Fibroblast of the aortic adventitia (primary cell): ENCODE measurements around the gene TMEM254. TPM values are rescaled to one million over a fixed set of nuclear protein-coding genes. Genes with fewer than 3 reads are reported as not detected.
"Not testable (repeated sequence)": the region's sequence is repeated elsewhere in the genome, so short reads cannot be mapped to it uniquely, and the experiment has no call there.

ENCODE experiments used
- DNase-seq: peaks from one replicate; pipeline ENCODE4 v3.0.0-alpha.2; 2010; ENCODE audit warnings: low read depth
- H3K4me3 ChIP-seq: 2 replicates; pipeline ENCODE4 v1.5.1; 2011; ENCODE audit warnings: low read depth, mild to moderate bottlenecking, control low read depth, low read length, moderate library complexity
- total RNA-seq: library from RNA; depleted of rRNA; stranded (reverse); fragments of >200 nt; gene quantifications from 2 replicates; pipeline ENCODE4 v1.2.3, GENCODE V29; 2012; ENCODE audit warnings: low replicate concordance
- TF ChIP-seq, protein P1 (sequence below): IDR thresholded peaks from 2 replicates; pipeline ENCODE4 v1.5.1; 2011; ENCODE audit warnings: mild to moderate bottlenecking, low read length, control low read depth, inconsistent platforms; ENCODE audit not compliant: insufficient read depth

TMEM254 gene
- total RNA-seq, 1 donor: 11.2 TPM

DNA sequence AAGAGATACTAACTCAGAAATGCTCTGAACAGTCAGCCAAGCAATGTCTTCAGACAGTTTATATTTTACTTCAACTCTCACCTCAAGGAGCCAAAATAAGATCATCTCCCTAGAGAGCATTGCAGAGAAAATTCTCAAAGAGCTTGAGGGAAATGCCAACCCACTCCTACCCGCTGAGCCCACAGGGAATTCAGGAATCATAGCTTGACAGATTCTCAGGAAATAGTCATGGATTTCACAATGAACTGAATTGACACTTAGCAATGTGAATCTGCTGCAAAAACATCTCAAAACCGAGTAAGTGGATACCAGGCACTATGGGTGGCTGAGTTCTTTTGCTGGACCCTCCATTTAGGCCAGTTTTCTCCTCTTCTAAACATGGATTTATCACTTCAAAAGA lies 44.3 kb downstream of the TMEM254 start:
- no peak overlapping the region for H3K4me3 ChIP-seq
- TF ChIP-seq, protein P1, sequence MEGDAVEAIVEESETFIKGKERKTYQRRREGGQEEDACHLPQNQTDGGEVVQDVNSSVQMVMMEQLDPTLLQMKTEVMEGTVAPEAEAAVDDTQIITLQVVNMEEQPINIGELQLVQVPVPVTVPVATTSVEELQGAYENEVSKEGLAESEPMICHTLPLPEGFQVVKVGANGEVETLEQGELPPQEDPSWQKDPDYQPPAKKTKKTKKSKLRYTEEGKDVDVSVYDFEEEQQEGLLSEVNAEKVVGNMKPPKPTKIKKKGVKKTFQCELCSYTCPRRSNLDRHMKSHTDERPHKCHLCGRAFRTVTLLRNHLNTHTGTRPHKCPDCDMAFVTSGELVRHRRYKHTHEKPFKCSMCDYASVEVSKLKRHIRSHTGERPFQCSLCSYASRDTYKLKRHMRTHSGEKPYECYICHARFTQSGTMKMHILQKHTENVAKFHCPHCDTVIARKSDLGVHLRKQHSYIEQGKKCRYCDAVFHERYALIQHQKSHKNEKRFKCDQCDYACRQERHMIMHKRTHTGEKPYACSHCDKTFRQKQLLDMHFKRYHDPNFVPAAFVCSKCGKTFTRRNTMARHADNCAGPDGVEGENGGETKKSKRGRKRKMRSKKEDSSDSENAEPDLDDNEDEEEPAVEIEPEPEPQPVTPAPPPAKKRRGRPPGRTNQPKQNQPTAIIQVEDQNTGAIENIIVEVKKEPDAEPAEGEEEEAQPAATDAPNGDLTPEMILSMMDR: no peak
- no peak for DNase-seq

DNA sequence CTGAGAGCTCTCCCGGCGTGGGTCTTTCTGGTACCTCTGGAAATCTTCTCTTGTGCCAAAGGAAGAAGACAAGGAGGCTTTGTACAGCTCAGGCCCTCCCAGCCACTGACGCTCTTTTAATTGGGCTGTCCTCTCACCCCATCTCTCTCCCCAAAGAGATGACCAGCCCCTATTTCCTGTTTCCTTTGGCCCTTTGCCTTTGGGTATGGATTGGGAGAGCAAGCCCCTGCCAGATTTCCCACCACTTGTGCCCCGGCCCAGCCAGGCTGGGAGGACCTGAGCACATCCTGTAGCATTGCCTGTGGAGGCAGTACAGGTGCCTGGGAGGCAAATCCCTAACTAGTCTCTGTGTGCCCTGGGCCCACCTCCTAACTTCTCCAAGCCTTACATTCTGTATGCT lies 48.4 kb downstream of the TMEM254 start:
- no peak for DNase-seq
- TF ChIP-seq, protein P1: no peak
- no peak overlapping the region for H3K4me3 ChIP-seq

DNA sequence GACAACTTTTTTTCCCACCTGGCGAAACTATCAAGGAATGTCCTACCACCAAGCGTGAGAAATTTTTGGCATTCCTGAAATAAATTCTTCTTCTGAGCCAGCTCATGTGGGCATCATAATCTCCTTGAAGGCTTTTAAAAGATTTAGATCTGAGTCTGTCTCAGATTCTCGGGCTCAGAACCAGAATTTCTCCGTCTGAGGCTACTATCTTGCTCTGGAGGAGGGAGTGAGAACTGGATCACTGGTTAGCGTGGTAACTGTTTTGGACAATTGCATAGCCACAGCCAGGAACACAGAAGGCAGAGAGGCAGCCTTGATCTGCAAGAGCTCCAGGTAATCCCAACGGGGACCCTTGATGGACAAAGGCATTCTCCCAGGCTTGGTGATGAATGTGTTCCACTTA lies 53.0 kb downstream of the TMEM254 start:
- no peak overlapping the region for H3K4me3 ChIP-seq
- DNase-seq: peak; percentile 36
- TF ChIP-seq, protein P1: no peak

DNA sequence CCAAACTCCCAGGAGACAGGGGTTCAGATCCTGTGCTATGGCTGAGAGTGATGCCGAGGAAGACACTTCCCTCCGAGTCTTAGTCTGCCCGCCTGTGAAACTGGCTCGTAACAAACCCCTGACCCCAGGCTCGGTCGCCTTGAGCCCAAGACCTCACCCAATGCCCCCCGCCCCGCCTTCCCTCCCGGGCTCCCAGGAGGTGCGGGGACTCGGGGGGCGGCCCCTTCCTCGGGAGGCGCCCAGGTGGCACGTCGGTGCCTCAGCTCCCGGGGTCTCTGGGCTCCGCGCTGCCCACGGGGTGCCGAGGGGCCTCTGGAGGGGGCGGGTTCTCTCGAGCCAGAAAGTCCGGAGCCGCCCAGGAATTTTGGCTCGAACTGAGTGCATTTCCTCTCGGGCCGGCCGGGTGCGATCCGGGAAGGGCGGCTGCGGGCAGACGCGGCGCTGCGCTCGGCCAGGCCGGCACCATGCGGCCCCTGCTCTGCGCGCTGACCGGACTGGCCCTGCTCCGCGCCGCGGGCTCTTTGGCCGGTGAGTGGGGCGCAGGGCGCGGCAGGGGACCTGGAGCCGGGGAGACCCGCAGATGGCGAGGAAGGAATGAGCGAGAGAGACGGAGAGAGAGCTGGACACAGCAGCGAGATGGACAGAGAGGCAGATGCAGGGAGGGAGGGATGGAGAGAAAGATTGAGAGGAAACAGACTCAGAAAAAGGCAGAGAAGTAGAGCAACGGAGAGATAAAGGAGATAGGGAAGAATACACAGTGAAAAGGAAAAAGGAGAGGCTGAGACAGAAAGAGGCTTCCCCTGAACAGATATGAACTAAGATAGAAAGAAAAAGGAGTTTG lies 54.1 kb downstream of the TMEM254 start, which contains the start of gene PLAC9:
TSS of gene PLAC9 (plus strand) at position 432 of the 841 bp plus-strand sequence. CDS start at position 465, 33 bp downstream.
- DNase-seq: peak; percentile 53
- TF ChIP-seq, protein P1: no peak
- peak within 1 kb of the TSS; percentile 78 for H3K4me3 ChIP-seq

DNA sequence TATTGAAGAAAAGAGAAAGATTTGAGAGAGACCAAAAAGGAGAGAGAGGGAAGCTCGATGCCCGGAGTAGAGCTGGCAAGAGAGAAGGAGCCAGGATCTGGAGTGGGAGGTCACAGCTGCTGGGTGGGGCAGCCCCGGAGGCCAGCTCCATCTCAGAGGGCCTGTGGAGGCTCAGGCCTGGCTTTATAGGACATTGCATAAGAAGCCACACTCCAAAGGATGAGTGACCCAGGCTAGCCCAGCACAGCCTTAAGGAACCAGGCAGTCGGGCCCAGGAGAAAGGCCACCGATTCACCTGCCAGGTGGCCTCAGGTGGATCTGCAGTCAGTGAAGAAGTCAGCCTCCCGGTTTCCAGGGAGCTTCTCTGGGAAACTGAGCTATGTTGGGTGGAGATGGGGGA lies 54.7 kb downstream of the TMEM254 start:
- peak overlapping the region; percentile 78 for H3K4me3 ChIP-seq
- TF ChIP-seq, protein P1: no peak
- peak; percentile 60 for DNase-seq

DNA sequence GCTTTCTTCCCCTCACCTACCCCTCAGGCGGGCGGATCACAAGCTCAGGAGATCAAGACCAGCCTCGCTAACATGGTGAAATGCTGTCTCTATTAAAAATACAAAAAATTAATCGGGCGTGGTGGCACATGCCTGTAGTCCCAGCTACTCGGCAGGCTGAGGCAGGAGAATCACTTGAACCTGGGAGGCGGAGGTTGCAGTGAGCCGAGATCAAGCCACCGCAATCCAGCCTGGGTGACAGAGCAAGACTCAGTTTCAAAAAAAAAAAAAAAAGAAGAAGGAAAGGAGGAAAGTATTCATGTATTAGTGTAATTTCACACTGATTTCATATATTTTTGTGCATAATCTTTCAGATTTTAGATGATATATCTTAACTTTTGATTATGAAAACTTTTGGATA lies 55.2 kb downstream of the TMEM254 start:
- peak overlapping the region; percentile 78 for H3K4me3 ChIP-seq
- DNase-seq: not testable (repeated sequence)

DNA sequence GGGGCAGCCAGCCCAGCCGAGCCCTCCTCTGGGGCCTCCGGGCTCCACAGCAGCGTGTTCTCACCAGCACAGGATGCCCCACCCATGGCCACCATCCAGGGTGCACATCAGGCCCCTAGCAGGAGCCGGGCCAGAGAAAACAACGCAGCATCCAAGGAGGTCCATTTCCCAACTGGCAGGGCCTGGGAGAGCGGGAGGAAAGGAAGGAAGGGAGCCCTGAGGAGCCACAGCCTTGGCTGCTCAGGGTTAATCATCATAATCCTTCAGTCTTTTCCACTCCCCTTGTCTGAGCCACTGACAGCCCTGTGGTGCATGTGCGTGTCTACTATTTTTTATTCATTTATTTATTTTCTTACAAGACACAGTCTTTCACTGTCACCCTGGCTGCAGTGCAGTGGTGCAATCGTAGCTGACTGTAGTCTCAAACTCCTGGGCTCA lies 57.7 kb downstream of the TMEM254 start:
- TF ChIP-seq, protein P1: no peak
- H3K4me3 ChIP-seq: no peak overlapping the region
- peak; percentile 99 for DNase-seq
